SK-N-MC (cell line): Measurements from ENCODE around the gene PLEK.

Experiments
- EZH2 ChIP-seq: fragments of 200-600 bp; sonication (generic); IDR thresholded peaks from one replicate; pipeline ENCODE4 v1.6.1; 2017; ENCODE audit warnings: antibody characterized with exemption
- POLR2AphosphoS5 ChIP-seq: IDR thresholded peaks from 2 replicates; pipeline ENCODE4 v1.6.1; 2012; ENCODE audit warnings: mild to moderate bottlenecking, low read depth, low read length, borderline replicate concordance

DNA sequence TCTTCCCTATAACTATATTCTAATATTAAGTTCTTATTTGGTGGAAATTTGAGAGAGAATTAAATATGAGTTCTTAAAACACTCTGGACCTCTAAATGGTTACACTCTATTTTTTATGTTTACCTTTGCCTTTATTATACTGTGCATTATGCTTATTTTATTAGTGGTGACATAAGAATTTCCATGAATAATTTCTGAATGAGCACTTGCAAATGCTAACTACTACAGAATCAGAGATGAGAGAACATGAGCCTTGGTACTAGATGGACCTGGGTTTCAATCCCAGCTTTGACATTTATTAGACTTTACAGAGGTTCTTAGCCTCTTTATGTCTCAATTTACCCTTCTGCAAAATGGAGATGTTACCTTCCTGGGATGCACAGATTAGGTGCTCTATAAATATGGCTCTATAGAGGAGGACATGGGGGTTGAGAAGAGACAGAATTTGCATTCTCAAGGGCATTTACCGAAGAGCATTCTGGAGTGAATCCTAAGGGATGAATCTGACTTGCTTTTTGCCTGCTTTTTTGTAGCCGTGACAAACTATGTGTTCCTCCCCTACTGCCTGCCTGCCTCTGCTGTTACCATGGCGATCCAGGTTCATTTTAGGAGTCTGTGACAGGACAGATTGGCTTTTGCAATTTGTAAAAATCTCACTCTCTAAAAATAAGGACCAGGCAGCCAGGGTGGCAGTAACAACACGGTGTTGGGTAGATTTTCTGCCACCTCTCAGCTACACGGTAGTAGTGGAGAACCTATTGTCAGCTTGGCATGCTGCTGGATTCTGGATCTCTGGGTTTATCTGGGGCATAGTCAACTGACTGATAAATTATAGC lies 24.6 kb upstream of the PLEK start:
- TF ChIP-seq EZH2: no peak
- no peak for TF ChIP-seq POLR2AphosphoS5
